Right lobe of liver (tissue), 6 donors: ENCODE data around the gene HOXA10. TPM values are rescaled to one million over a fixed set of nuclear protein-coding genes. Genes with fewer than 3 reads are reported as not detected.

ENCODE experiments used
- ATAC-seq, 4 donors: fragments of 200-7000 bp; cut with Tn5 transposase; one replicate each; pipeline ENCODE4 v1.9.1; 2020; ENCODE audit warnings: mild to moderate bottlenecking in 4 of 4, moderate library complexity in 4 of 4
- DNase-seq, 3 donors: peaks; one replicate each; pipeline ENCODE4 v3.0.0-alpha.2; 2020
- H3K27ac ChIP-seq, 3 donors: fragments of 200-600 bp; one replicate each; pipeline ENCODE4 v1.8.0; 2022
- H3K27me3 ChIP-seq, 2 donors: fragments of 200-600 bp; one replicate each; pipeline ENCODE4 v1.8.0; 2022
- H3K36me3 ChIP-seq, 4 donors: fragments of 200-600 bp; sonication (generic) in 1 of 4; one replicate each; pipeline versions ENCODE4 v1.5.1 to v1.8.0; 2017 to 2022; ENCODE audit warnings: control low read depth in 1 of 4
- H3K4me1 ChIP-seq, 4 donors: fragments of 200-600 bp; sonication (generic) in 1 of 4; one replicate each; pipeline versions ENCODE4 v1.5.1 to v1.8.0; 2017 to 2022; ENCODE audit warnings: control low read depth in 1 of 4
- H3K4me3 ChIP-seq, 3 donors: fragments of 200-600 bp; one replicate each; pipeline ENCODE4 v1.8.0; 2022
- H3K9me3 ChIP-seq, 4 donors: fragments of 200-600 bp; sonication (generic) in 1 of 4; one replicate each; pipeline versions ENCODE4 v1.5.1 to v1.8.0; 2017 to 2022; ENCODE audit warnings: control low read depth in 1 of 4
- CTCF ChIP-seq, 4 donors: fragments of 200-600 bp in 3 of 4; fragments of 450-650 bp in 1 of 4; IDR thresholded peaks; one replicate each; pipeline versions ENCODE4 v1.5.1 to v1.8.0; 2016 to 2022; ENCODE audit warnings: antibody characterized with exemption in 4 of 4, mild to moderate bottlenecking in 2 of 4
- POLR2A ChIP-seq: fragments of 450-650 bp; IDR thresholded peaks from one replicate; pipeline ENCODE4 v1.6.1; 2017; ENCODE audit warnings: antibody characterized with exemption, mild to moderate bottlenecking
- WGBS: methylation state at CpG from one replicate; pipeline ENCODE4 v1.1.6; 2018; ENCODE audit warnings: low coverage, low lambda C conversion rate; ENCODE audit not compliant: insufficient coverage; ENCODE audit errors: missing lambda C conversion rate; 5-methylcytosine and 5-hydroxymethylcytosine counted together
- intact Hi-C, 2 donors: fragments of 100-400 bp; cut with DNase I; formaldehyde crosslinking; loops; one replicate each; pipeline versions ENCODE4 v1.11.2 to v1.14.1; 2022
- total RNA-seq, 6 experiments: library from RNA; depleted of rRNA in 2 of 6; stranded (reverse); fragments of >200 nt in 2 of 6; fragmentation: NEBNext Ultra II Directional in 3 of 6; extraction: Animal tissue kit (Norgen Biotek cat#: 25700) in 3 of 6; gene quantifications; one replicate each; pipeline versions ENCODE4 v1.1.0 to v1.2.4, GENCODE V29; 2016 to 2023
- donor health status: DM: no; HTN: yes; CAD: no.
- donor health status: DM: no; HTN: no; CAD: no.
- donor health status: DM: no; HTN: no; CAD: no.
- donor health status: DM: no; HTN: yes; CAD: no.
- donor health status: DM: no; HTN: yes; CAD: no.

Gene HOXA10
- total RNA-seq, 6 experiments from 2014 or later = not detected

- Histone ChIP-seq H3K4me3 (peak overlapping the region; percentile 1 to 27 (median 23)), H3K36me3 (no peaks in the 10 kb centered on the region), H3K4me1 (peaks cover 0 to 7% (median 0%) of the 10 kb centered on the region in 4 donors), H3K27me3 (peaks cover 49 to 97% of the 10 kb centered on the region in 2 donors), H3K9me3 (no peaks in the 10 kb centered on the region), H3K27ac (no peak overlapping the region)
- peak; percentile 32 to 56 (median 40) for DNase-seq
- TF ChIP-seq POLR2A (no peak), CTCF (IDR thresholded peaks at IDR 0.05) (no peak)
- peak in 3 of 4 donors; percentile 32 to 49 (median 46) for ATAC-seq
- no CpG with 5 or more reads among the region's 59 CpGs for WGBS
- intact Hi-C loops = no loop called here
Measured at GRCh38 chr7:27173511-27173955, 587 bp downstream of the HOXA10 start.

- ATAC-seq (peak in 3 of 4 donors; percentile 12 to 19 (median 14)), DNase-seq (peak in 2 of 3 donors; percentile 40 to 53)
- WGBS = 0% methylated on average over 17 of the region's 58 CpGs
- H3K9me3 ChIP-seq = no peaks in the 10 kb centered on the region
- peaks cover 0 to 7% (median 0%) of the 10 kb centered on the region in 4 donors for H3K4me1 ChIP-seq
- peak overlapping the region; percentile 1 to 27 (median 23) for H3K4me3 ChIP-seq
- H3K27ac ChIP-seq = no peak overlapping the region
- peaks cover 45 to 97% of the 10 kb centered on the region in 2 donors for H3K27me3 ChIP-seq
- intact Hi-C loops = no loop called here
- H3K36me3 ChIP-seq = no peaks in the 10 kb centered on the region
- no peak for TF ChIP-seq POLR2A
- TF ChIP-seq CTCF (IDR thresholded peaks at IDR 0.05) = no peak
Measured at GRCh38 chr7:27172823-27173510, 1.2 kb downstream of the HOXA10 start.

- H3K27me3 ChIP-seq = peaks cover 45 to 97% of the 10 kb centered on the region in 2 donors
- H3K4me3 ChIP-seq = no peak overlapping the region
- WGBS = 0% methylated on average over 5 of the region's 10 CpGs
- ATAC-seq = no peak
- intact Hi-C loops = no loop called here
- no peaks in the 10 kb centered on the region for H3K9me3 ChIP-seq
- TF ChIP-seq POLR2A (no peak), CTCF (IDR thresholded peaks at IDR 0.05) (no peak)
- no peak overlapping the region for H3K27ac ChIP-seq
- DNase-seq = peak in 1 of 3 donors; percentile 27
- H3K4me1 ChIP-seq = peaks cover 0 to 7% (median 0%) of the 10 kb centered on the region in 4 donors
- H3K36me3 ChIP-seq = no peaks in the 10 kb centered on the region
Measured at GRCh38 chr7:27172315-27172774, 1.8 kb downstream of the HOXA10 start.

GRCh38 chr7:27171637-27172314 is 2.3 kb downstream of the HOXA10 start:
- H3K27ac ChIP-seq = no peak overlapping the region
- WGBS = 7% methylated on average over 24 of the region's 30 CpGs

More at GRCh38 chr7:27171637-27172314, 2.3 kb downstream of the HOXA10 start:
- no peaks in the 10 kb centered on the region for H3K36me3 ChIP-seq
- peak in 1 of 3 donors; percentile 28 for DNase-seq
- intact Hi-C loops = no loop called here
- H3K9me3 ChIP-seq = no peaks in the 10 kb centered on the region
- peaks cover 45 to 97% of the 10 kb centered on the region in 2 donors for H3K27me3 ChIP-seq
- H3K4me3 ChIP-seq = no peak overlapping the region
- H3K4me1 ChIP-seq = peaks cover 0 to 7% (median 0%) of the 10 kb centered on the region in 4 donors
- ATAC-seq = no peak
- TF ChIP-seq POLR2A (no peak), CTCF (IDR thresholded peaks at IDR 0.05) (no peak)
